CD4-positive, alpha-beta T cell treated with Interferon gamma for 1 hour (primary cell): ENCODE data around the gene UCKL1.
"Not testable (repeated sequence)": the region's sequence is repeated elsewhere in the genome, so short reads cannot be mapped to it uniquely, and the experiment has no call there.

ENCODE experiments used
- DNase-seq: peaks from one replicate; pipeline ENCODE4 v3.0.0-alpha.2; 2020

The UCKL1 gene

GRCh38 chr20:63972312-63973159 is 16.3 kb upstream of the UCKL1 start:
- DNase-seq: no peak

GRCh38 chr20:63971960-63972311 is 15.7 kb upstream of the UCKL1 start:
- not testable (repeated sequence) for DNase-seq

- DNase-seq: no peak
Measured at GRCh38 chr20:63970714-63971431, 14.7 kb upstream of the UCKL1 start.

DNA sequence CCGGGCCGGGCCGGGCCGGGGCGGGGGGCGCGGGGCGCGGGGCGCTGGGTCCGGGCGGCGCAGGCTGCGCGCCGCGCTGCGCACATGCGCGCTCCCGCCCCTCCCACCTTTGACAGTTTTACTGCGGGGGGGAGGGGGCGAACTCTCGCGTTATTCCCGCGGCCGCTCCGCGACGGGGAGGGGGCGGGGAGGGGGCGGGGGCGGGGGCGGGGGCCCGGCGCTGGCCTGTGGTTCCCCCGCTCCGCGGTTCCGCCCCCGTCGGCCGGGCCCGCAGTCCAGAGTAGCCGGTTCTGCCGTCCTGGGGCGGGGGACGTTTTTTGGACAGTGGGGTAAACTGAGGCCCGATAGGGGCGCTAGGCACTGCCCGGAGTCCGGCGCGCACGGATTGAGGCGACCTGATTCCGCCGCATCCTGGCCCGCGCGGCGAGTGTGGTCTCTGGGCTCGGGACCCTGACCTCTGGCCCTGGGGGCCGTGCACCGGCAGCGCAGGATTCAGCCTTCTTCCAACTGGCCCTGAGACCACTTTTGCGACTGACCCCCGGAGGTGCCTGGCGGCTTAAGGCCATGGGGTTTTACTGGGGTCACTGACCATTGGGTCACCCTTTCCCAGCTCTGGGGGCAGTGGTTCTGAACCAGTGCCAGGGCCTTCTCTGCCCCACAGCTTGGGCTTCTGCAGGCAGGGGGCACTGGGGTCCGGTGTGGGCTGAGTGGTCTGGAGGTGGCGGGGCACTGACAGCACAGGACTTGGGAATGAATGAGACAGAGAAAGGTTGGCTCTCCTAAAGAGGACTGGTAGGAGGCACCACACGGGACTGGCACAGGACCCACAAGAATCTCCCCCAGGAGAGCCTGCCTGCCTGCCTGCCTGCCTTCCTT is 13.9 kb upstream of the UCKL1 start, which contains the start of gene ZNF512B:
TSS of gene ZNF512B (minus strand) at position 93 of the 876 bp plus-strand sequence. CDS start 1,980 bp downstream, outside the sequence.
- peak; percentile 60 for DNase-seq

GRCh38 chr20:63968928-63969760 is 12.9 kb upstream of the UCKL1 start:
- no peak for DNase-seq

DNA sequence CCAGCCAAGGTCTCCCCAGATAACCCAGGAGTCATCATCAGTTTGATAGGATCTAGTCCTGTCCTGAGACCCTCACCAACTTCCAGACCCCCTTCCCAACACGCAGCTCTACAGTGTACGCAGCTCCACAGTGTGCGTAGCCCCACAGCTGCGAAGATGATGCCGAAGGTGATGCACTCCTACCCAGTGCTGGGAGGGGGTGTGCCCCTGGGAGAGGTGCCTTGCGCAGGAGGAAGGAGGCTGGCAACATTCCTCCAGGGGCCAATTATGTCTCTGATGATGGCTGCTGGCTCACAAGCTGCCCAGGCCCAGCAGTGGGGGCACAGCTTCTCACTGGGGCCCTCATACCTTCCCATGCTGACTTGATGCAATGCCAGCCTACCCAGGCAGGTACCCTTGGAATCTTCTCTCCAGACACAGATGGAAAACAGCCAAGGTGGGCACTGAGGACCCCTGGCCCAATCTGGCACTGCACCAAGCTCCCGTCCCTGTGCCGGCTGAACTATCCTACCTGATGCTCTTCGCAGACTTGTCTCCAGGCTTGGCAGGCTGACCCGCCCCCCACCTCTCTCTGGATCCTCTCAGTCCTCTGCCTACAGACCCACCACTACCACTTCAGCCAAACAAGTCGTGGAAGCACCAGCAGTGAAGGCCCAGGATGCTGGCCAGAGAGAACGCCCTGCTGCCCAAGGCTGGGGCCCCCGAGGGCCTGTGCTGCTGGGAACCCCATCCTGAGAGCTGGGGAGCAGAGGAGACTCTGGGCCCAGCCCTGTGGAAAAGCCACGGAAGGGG is 12.1 kb upstream of the UCKL1 start:
- no peak for DNase-seq

- DNase-seq: no peak
Measured at GRCh38 chr20:63967330-63968135, 11.3 kb upstream of the UCKL1 start.

GRCh38 chr20:63966944-63967322 is 10.7 kb upstream of the UCKL1 start:
- DNase-seq: no peak

- DNase-seq: no peak
Measured at GRCh38 chr20:63966172-63966943, 10.1 kb upstream of the UCKL1 start.

DNA sequence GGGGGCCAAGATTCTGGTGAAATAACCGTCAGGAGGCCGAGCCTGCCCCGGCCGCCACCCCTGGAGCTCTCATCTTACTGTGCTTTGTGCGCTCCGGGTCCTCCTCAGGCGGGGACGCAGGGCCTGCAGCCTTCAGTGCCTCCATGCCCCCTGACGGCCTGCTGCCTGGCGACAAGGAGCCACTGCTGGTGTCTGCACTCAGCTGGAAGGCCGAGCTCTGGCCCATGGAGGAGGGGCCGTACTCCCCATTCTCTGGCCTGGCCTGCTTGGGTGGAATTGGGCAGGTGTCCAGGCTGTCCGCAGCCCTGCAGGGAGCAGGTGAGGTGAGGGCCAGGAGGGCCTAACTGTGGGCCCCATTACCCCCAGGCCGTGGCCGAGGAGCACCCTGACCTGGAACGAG is 8.2 kb upstream of the UCKL1 start:
- DNase-seq: no peak

DNA sequence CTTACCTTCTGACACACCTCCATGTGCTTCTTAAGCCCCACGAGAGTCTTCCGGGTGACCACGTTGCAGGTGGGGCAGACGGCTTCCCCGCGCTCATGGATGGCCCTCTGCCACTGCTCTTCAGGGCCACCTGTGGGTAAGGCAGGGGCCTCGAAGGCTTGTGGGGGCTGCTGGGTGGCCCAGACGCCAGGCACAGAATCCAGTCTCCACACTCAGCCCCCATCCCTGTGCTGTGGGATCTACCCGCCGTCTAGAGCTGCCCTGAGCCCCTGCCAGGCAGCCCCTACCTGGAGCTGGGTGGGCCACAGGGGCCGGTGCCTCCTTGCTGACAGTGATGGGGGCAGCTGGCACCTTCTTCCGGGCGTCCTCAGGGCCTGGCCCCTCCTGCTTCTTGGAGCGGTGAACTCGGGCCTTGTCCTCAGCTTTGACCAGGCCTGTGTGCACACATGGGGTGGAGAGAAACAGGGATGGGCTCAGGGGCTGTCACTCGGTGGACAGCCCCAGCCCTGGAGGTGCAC is 7.6 kb upstream of the UCKL1 start:
- DNase-seq: no peak

DNA sequence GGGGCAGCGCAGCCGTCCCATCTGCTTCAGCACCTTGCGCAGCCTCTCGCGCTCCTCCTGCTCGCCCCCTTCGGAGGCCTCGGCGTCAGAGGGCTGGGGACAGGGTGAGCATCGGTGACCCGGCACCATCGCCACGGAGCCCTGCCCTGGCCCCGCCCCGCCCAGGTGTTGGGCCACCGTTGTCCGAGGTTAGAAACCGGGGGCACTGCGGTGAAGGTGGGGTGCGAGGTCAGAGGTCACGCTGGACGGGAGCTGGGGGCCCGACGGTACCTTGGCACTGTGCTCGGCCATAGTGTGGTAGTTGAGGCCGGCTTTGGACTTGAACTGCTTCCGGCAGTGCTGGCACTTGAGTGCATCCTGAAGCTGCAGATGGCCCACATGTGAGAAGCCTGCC is 7.1 kb upstream of the UCKL1 start:
- no peak for DNase-seq

- DNase-seq: no peak
Measured at GRCh38 chr20:63962426-63963347, 6.5 kb upstream of the UCKL1 start.

- no peak for DNase-seq
Measured at GRCh38 chr20:63961664-63962425, 5.6 kb upstream of the UCKL1 start.

DNA sequence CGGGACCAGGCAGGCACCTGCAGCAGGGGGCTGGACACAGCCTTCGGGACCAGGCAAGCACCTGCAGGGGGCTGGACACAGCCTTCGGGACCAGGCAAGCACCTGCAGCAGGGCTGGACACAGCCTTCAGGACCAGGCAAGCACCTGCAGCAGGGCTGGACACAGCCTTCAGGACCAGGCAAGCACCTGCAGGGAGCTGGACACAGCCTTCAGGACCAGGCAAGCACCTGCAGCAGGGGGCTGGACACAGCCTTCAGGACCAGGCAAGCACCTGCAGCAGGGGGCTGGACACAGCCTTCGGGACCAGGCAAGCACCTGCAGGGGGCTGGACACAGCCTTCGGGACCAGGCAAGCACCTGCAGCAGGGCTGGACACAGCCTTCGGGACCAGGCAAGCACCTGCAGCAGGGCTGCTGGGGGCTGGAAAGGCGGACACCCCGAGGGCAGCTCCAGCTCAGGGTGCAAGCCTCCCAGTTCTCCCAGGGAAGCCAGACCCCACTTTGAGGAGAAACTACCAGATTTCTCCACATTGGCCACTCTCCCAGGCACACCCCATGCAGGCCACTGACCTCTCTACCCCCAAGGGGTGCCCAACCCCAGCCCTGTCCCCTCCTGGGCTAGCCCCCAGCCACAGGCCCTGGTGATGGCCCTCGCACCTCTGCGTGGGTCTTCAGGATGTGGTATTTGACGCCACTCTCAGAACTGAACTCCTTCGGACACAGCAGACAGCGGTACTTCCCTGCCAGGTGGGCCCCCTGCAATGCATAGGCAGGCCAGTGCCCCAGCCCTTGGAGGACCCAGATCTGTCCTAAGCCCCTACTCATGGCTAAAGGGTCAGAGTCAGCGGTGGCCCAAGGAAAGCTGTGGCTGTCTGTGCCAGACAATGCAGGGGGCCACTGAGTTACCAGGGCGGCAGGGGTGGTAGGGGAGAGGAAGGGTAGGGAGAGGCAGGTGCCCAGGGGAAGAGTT is 4.7 kb upstream of the UCKL1 start:
- DNase-seq: not testable (repeated sequence)

GRCh38 chr20:63959699-63960075 is 3.5 kb upstream of the UCKL1 start:
- DNase-seq: no peak
